H9 (cell line): ENCODE measurements around the gene TBL1X. TPM values are rescaled to one million over a fixed set of nuclear protein-coding genes. Genes with fewer than 3 reads are reported as not detected.

ENCODE experiments used
- DNase-seq: peaks from one replicate; pipeline ENCODE4 v3.0.0-alpha.2; 2017
- H2AFZ ChIP-seq: one replicate; pipeline ENCODE4 v1.6.1; 2013; ENCODE audit warnings: mild to moderate bottlenecking, low read length, control low read depth, moderate library complexity
- H2AK5ac ChIP-seq: 2 replicates; pipeline ENCODE4 v1.6.1; 2013; ENCODE audit warnings: low read length, control low read depth, mixed read lengths; ENCODE audit not compliant: insufficient read length
- H2BK120ac ChIP-seq: one replicate; pipeline ENCODE4 v1.6.1; 2013; ENCODE audit warnings: low read depth, mild to moderate bottlenecking, low read length, control low read depth, inconsistent platforms; ENCODE audit not compliant: poor library complexity, severe bottlenecking
- H2BK12ac ChIP-seq: 2 replicates; pipeline ENCODE4 v1.6.1; 2013; ENCODE audit warnings: low read length, control low read depth, mixed read lengths, low read depth; ENCODE audit not compliant: insufficient read length
- H2BK15ac ChIP-seq: 2 replicates; pipeline ENCODE4 v1.6.1; 2013; ENCODE audit warnings: low read depth, low read length, control low read depth
- H2BK20ac ChIP-seq: one replicate; pipeline ENCODE4 v1.6.1; 2013; ENCODE audit warnings: low read depth, mild to moderate bottlenecking, low read length, control low read depth, inconsistent platforms; ENCODE audit not compliant: poor library complexity, severe bottlenecking
- H2BK5ac ChIP-seq: 2 replicates; pipeline ENCODE4 v1.6.1; 2013; ENCODE audit warnings: low read length, control low read depth, mixed read lengths; ENCODE audit not compliant: insufficient read length
- H3K14ac ChIP-seq: 2 replicates; pipeline ENCODE4 v1.6.1; 2013; ENCODE audit warnings: low read length, control low read depth; ENCODE audit not compliant: insufficient read depth
- H3K18ac ChIP-seq: 2 replicates; pipeline ENCODE4 v1.6.1; 2013; ENCODE audit warnings: low read depth, mild to moderate bottlenecking, mixed read lengths, low read length, control low read depth; ENCODE audit not compliant: insufficient read length
- H3K23ac ChIP-seq: 2 replicates; pipeline ENCODE4 v1.6.1; 2013; ENCODE audit warnings: low read length, control low read depth, mixed read lengths, low read depth; ENCODE audit not compliant: insufficient read length
- H3K23me2 ChIP-seq: 2 replicates; pipeline ENCODE4 v1.6.1; 2013; ENCODE audit warnings: low read depth, mild to moderate bottlenecking, mixed read lengths, low read length, control low read depth; ENCODE audit not compliant: insufficient read length, poor library complexity, severe bottlenecking
- H3K27ac ChIP-seq: 2 replicates; pipeline ENCODE4 v1.5.1; 2013; ENCODE audit warnings: low read length, control low read depth, mixed read lengths, low read depth; ENCODE audit not compliant: insufficient read length
- H3K27me3 ChIP-seq: 2 replicates; pipeline ENCODE4 v1.6.1; 2013; ENCODE audit warnings: low read length, control low read depth, inconsistent platforms; ENCODE audit not compliant: insufficient read depth
- H3K4ac ChIP-seq: 2 replicates; pipeline ENCODE4 v1.6.1; 2013; ENCODE audit warnings: low read depth, mild to moderate bottlenecking, control low read depth, inconsistent platforms, low read length, moderate library complexity
- H3K4me1 ChIP-seq: 2 replicates; pipeline ENCODE4 v1.6.1; 2013; ENCODE audit warnings: low read length, control low read depth, inconsistent platforms; ENCODE audit not compliant: insufficient read depth
- H3K4me2 ChIP-seq: 2 replicates; pipeline ENCODE4 v1.6.1; 2013; ENCODE audit warnings: low read length, control low read depth, mixed read lengths; ENCODE audit not compliant: insufficient read length, insufficient read depth
- H3K56ac ChIP-seq: 2 replicates; pipeline ENCODE4 v1.6.1; 2013; ENCODE audit warnings: low read depth, mild to moderate bottlenecking, mixed read lengths, low read length, control low read depth; ENCODE audit not compliant: insufficient read length
- H3K79me1 ChIP-seq: 2 replicates; pipeline ENCODE4 v1.6.1; 2013; ENCODE audit warnings: low read depth, mild to moderate bottlenecking, moderate library complexity, low read length, control low read depth, inconsistent platforms; ENCODE audit not compliant: insufficient read depth, poor library complexity, severe bottlenecking
- H3K79me2 ChIP-seq: 2 replicates; pipeline ENCODE4 v1.6.1; 2013; ENCODE audit warnings: low read length, control low read depth, inconsistent platforms; ENCODE audit not compliant: insufficient read depth
- H3K9ac ChIP-seq: 2 replicates; pipeline ENCODE4 v1.6.1; 2013; ENCODE audit warnings: low read length, control low read depth, mixed read lengths; ENCODE audit not compliant: insufficient read length; ENCODE audit errors: extremely low read depth
- H3K9me3 ChIP-seq: one replicate; pipeline ENCODE4 v1.6.1; 2013; ENCODE audit warnings: low read depth, low read length, inconsistent platforms; ENCODE audit not compliant: control insufficient read depth
- H3T11ph ChIP-seq: one replicate; pipeline ENCODE4 v1.6.1; 2013; ENCODE audit warnings: mild to moderate bottlenecking, low read length, control low read depth, inconsistent platforms
- H4K20me1 ChIP-seq: one replicate; pipeline ENCODE4 v1.6.1; 2013; ENCODE audit not compliant: control insufficient read depth, insufficient read length, insufficient read depth
- H4K5ac ChIP-seq: 2 replicates; pipeline ENCODE4 v1.6.1; 2013; ENCODE audit warnings: low read depth, mild to moderate bottlenecking, mixed read lengths, low read length, control low read depth; ENCODE audit not compliant: insufficient read length
- H4K8ac ChIP-seq: replicated peaks from 2 replicates; pipeline ENCODE4 v1.6.1; 2013; ENCODE audit warnings: low read length, control low read depth, mixed read lengths, low read depth; ENCODE audit not compliant: insufficient read length
- H4K91ac ChIP-seq: 2 replicates; pipeline ENCODE4 v1.6.1; 2013; ENCODE audit warnings: low read depth, mild to moderate bottlenecking, moderate library complexity, mixed read lengths, low read length, control low read depth; ENCODE audit not compliant: insufficient read length
- H3K27ac Mint-ChIP-seq, 3 experiments: 2 replicates in 2 of 3; 3 replicates in 1 of 3; pipeline ENCODE4 v1.8.0; 2020 to 2021; ENCODE audit warnings: mixed read lengths in 3 of 3, mild to moderate bottlenecking in 1 of 3, moderate library complexity in 1 of 3
- H3K27me3 Mint-ChIP-seq: 2 replicates; pipeline ENCODE4 v1.8.0; 2021; ENCODE audit warnings: low read depth, mild to moderate bottlenecking, moderate library complexity, mixed read lengths
- H3K36me3 Mint-ChIP-seq, 3 experiments: 2 replicates in 2 of 3; 3 replicates in 1 of 3; pipeline ENCODE4 v1.8.0; 2020 to 2021; ENCODE audit warnings: low read depth in 3 of 3, mixed read lengths in 3 of 3; ENCODE audit not compliant: insufficient read depth in 1 of 3
- H3K4me1 Mint-ChIP-seq, 2 experiments: 2 replicates each; pipeline ENCODE4 v1.8.0; 2020; ENCODE audit warnings: mixed read lengths in 2 of 2
- H3K4me3 Mint-ChIP-seq, 2 experiments: 2 replicates in 1 of 2; 3 replicates in 1 of 2; pipeline ENCODE4 v1.8.0; 2020 to 2021; ENCODE audit warnings: mild to moderate bottlenecking in 2 of 2, mixed read lengths in 2 of 2, moderate library complexity in 1 of 2
- H3K9me3 Mint-ChIP-seq, 2 experiments: 2 replicates in 1 of 2; 3 replicates in 1 of 2; pipeline ENCODE4 v1.8.0; 2020; ENCODE audit warnings: mild to moderate bottlenecking in 2 of 2, mixed read lengths in 2 of 2, moderate library complexity in 1 of 2
- CTCF ChIP-seq: fragments of 200-600 bp; sonication (generic); conservative IDR thresholded peaks from 3 replicates; pipeline ENCODE4 v1.8.0; 2021; ENCODE audit warnings: antibody characterized with exemption, mild to moderate bottlenecking
- WGBS: extraction: QIAGEN DNeasy Blood & Tissue Kit; methylation state at CpG from one replicate; pipeline ENCODE4 v1.1.7; 2013; ENCODE audit warnings: missing lambda C conversion rate, low lambda C conversion rate, mixed read lengths; ENCODE audit not compliant: insufficient read length; ENCODE audit errors: extremely low coverage; 5-methylcytosine and 5-hydroxymethylcytosine counted together
- total RNA-seq: library from RNA; stranded (reverse); gene quantifications from 2 replicates; pipeline ENCODE4 v1.2.1, GENCODE V29; 2021

The TBL1X gene
- total RNA-seq, 1 experiment from 2014 or later = 24.1 TPM

- peak overlapping the region; percentile 4; the same call in 1 of the 2 replicates for H3K14ac ChIP-seq
- H2BK5ac ChIP-seq = no peak overlapping the region
- Mint-ChIP-seq H3K4me1 (peaks cover 11 to 35% of the 10 kb centered on the region in 2 experiments), H3K4me3 (0 out of 5 replicates have a peak overlapping the region, but pooled peaks of 1 of the 2 experiments have one; percentile 15), H3K27ac (no peak overlapping the region), H3K27me3 (no peaks in the 10 kb centered on the region; the same call in 1 of the 2 replicates), H3K36me3 (peaks cover 5 to 15% (median 13%) of the 10 kb centered on the region in 3 experiments), H3K9me3 (peaks cover 3 to 55% of the 10 kb centered on the region in 2 experiments; a peak in 3 of 5 replicates)
- no peaks in the 10 kb centered on the region; the same call in 1 of the 2 replicates for H3K79me2 ChIP-seq
- H3K79me1 ChIP-seq = no peaks in the 10 kb centered on the region
- H2BK15ac ChIP-seq = no peak overlapping the region
- H3K4ac ChIP-seq = no peak overlapping the region
- H3K23me2 ChIP-seq = no peaks in the 10 kb centered on the region
- no peaks in the 10 kb centered on the region for H3K9me3 ChIP-seq
- no peaks in the 10 kb centered on the region for H3K27me3 ChIP-seq
- no peak overlapping the region for H3K9ac ChIP-seq
- no peak overlapping the region for H3K23ac ChIP-seq
- H3K27ac ChIP-seq = no peak overlapping the region
- no peak for TF ChIP-seq CTCF
- no peak overlapping the region for H4K8ac ChIP-seq
- H2AK5ac ChIP-seq = no peak overlapping the region
- H3K18ac ChIP-seq = no peak overlapping the region
- no peak overlapping the region for H3K56ac ChIP-seq
- H2AFZ ChIP-seq = no peak overlapping the region
- H2BK20ac ChIP-seq = no peak overlapping the region
- H3T11ph ChIP-seq = no peak overlapping the region
- H4K5ac ChIP-seq = no peak overlapping the region
- H2BK120ac ChIP-seq = no peak overlapping the region
- H3K4me2 ChIP-seq = no peak overlapping the region
- WGBS = no CpG with 5 or more reads among the region's 12 CpGs
- H4K91ac ChIP-seq = no peak overlapping the region
- no peaks in the 10 kb centered on the region; the same call in 1 of the 2 replicates for H3K4me1 ChIP-seq
- DNase-seq = no peak
- H4K20me1 ChIP-seq = no peaks in the 10 kb centered on the region
- H2BK12ac ChIP-seq = no peak overlapping the region
Measured at GRCh38 chrX:9542761-9543111, 77.9 kb downstream of the TBL1X start.
